Sigmoid colon (tissue), 4 donors: ENCODE measurements around the gene EFR3B.
"Not testable (repeated sequence)": the region's sequence is repeated elsewhere in the genome, so short reads cannot be mapped to it uniquely, and the experiment has no call there.

Experiments used
- CTCF ChIP-seq, 4 experiments: fragments of 450-650 bp in 3 of 4; fragments of 200-600 bp in 1 of 4; IDR thresholded peaks; one replicate each; pipeline ENCODE4 v1.5.1; 2016 to 2019; ENCODE audit warnings: antibody characterized with exemption in 4 of 4, mild to moderate bottlenecking in 3 of 4, moderate library complexity in 2 of 4
- POLR2AphosphoS5 ChIP-seq, 4 donors: sonication (generic); formaldehyde crosslinking; IDR thresholded peaks; one replicate each; pipeline ENCODE4 v1.6.1; 2017; ENCODE audit warnings: antibody characterized with exemption in 4 of 4

- TF ChIP-seq CTCF, POLR2AphosphoS5 (IDR thresholded peaks at IDR 0.05): not testable (repeated sequence)
Observed at GRCh38 chr2:24999097-24999496, 42.8 kb upstream of the EFR3B start.
